ENCODE measurements around the gene IFT172. TPM values are rescaled to one million over a fixed set of nuclear protein-coding genes. Genes with fewer than 3 reads are reported as not detected.

The IFT172 gene
- total RNA-seq, 1 experiment from 2014 or later = 13.7 TPM

- ATAC-seq (peak; percentile 88), DNase-seq (ENCODE audit: low read depth, low spot score) (peak; percentile 64)
- RAD21 ChIA-PET (ENCODE audit: low non-redundant PET in 1 of 2, low total read pairs in 2 of 2, uncharacterized antibody in 2 of 2, unreplicated experiment in 2 of 2) = interaction anchor here in 1 of 2 experiments (0.9 kb wide), 1 partner anchor 199 kb away, joined by 3 read pairs; the partner anchor contains the start of genes CCDC121 and GPN1
- CTCF ChIA-PET = interaction anchor here (1.3 to 2.2 kb wide), 4 partner anchors 11 to 21 kb away, joined by 3 to 6 read pairs (median 4); no protein-coding TSS in a partner anchor
- peaks cover 22 to 36% of the 10 kb centered on the region in 2 experiments for H3K4me1 ChIP-seq (ENCODE audit: control insufficient read depth in 1 of 2, insufficient read depth in 2 of 2, low read length in 2 of 2)
- no peaks in the 10 kb centered on the region for H3K9me3 ChIP-seq (ENCODE audit: control insufficient read depth in 1 of 2, insufficient read depth in 1 of 2, low read depth in 1 of 2, low read length in 2 of 2)
- H3K4me2 ChIP-seq (ENCODE audit: low read length) = peak overlapping the region; percentile 86
- peak overlapping the region; percentile 85 to 92 for H3K4me3 ChIP-seq (replicated peaks in 1 of 2; ENCODE audit: low read depth in 1 of 2, low read length in 2 of 2)
- H3K9me2 ChIP-seq (ENCODE audit: insufficient read depth) = no peaks in the 10 kb centered on the region
- no peaks in the 10 kb centered on the region for H4K20me1 ChIP-seq (ENCODE audit: insufficient read depth)
- H3K79me2 ChIP-seq (ENCODE audit: insufficient read depth, low read length) = peaks cover 38% of the 10 kb centered on the region
- intact Hi-C loops (cut with micrococcal nuclease) = loop anchor here (2.0 to 10.0 kb wide), 2 partner anchors 20 to 156 kb away; partner anchors contain the start of genes PPM1G and ZNF512
- peaks cover 2 to 10% of the 10 kb centered on the region in 2 experiments; a peak in 3 of 4 replicates for H3K36me3 ChIP-seq (ENCODE audit: control insufficient read depth in 1 of 2, insufficient read depth in 2 of 2, low read length in 2 of 2)
- no peak overlapping the region for H2AFZ ChIP-seq (ENCODE audit: low read depth, low read length, poor library complexity, severe bottlenecking)
- BruUV-seq (replicated peaks) = no TSS peak
- no peaks in the 10 kb centered on the region for H3K27me3 ChIP-seq (ENCODE audit: insufficient read depth, low read length)
- TF ChIP-seq CBX3 (IDR thresholded peaks at IDR 0.05; ENCODE audit: low read depth) (no peak; the same call in 1 of the 2 replicates), CEBPB (IDR thresholded peaks at IDR 0.05; ENCODE audit: low read depth) (no peak), YY1 (IDR thresholded peaks at IDR 0.05; ENCODE audit: extremely low read depth, insufficient replicate concordance, low read depth, low read length) (no peak), CTCF (IDR thresholded peaks at IDR 0.05 in 2 of 3, conservative IDR thresholded peaks at IDR 0.05 in 1 of 3; ENCODE audit: borderline replicate concordance in 1 of 3, insufficient read depth in 1 of 3, low read depth in 2 of 3, low read length in 2 of 3) (no peak), ELF1 (IDR thresholded peaks at IDR 0.05; ENCODE audit: borderline replicate concordance, low read depth) (no peak), EZH2 (IDR thresholded peaks at IDR 0.05) (no peak), EGR1 (IDR thresholded peaks at IDR 0.05; ENCODE audit: low read depth) (peak; percentile 50; the same call in 1 of the 2 replicates), REST (IDR thresholded peaks at IDR 0.05; ENCODE audit: low read depth) (no peak), SP1 (IDR thresholded peaks at IDR 0.05; ENCODE audit: low read depth) (peak; percentile 2; the same call in 1 of the 2 replicates), POLR2A (IDR thresholded peaks at IDR 0.05; ENCODE audit: borderline replicate concordance, extremely low read depth, insufficient read depth, insufficient read length) (no peak), JUND (IDR thresholded peaks at IDR 0.05) (no peak), EZH2phosphoT487 (IDR thresholded peaks at IDR 0.05; ENCODE audit: borderline replicate concordance) (no peak), SIN3A (IDR thresholded peaks at IDR 0.05; ENCODE audit: low read depth) (no peak), ZFX (IDR thresholded peaks at IDR 0.05) (peak; percentile 80), MAX (IDR thresholded peaks at IDR 0.05) (peak; percentile 33), FOSL1 (IDR thresholded peaks at IDR 0.05; ENCODE audit: low read depth) (no peak), ZNF274 (IDR thresholded peaks at IDR 0.05; ENCODE audit: low read depth, low read length) (no peak), ZBTB33 (IDR thresholded peaks at IDR 0.05; ENCODE audit: extremely low read depth, insufficient replicate concordance, low read length) (no peak), TCF7L2 (IDR thresholded peaks at IDR 0.05; ENCODE audit: borderline replicate concordance, extremely low read depth, insufficient read depth, insufficient read length) (peak; percentile 97)
- POLR2A ChIA-PET = interaction anchor here (1.3 to 2.7 kb wide), 3 partner anchors 15 to 254 kb away, joined by 3 to 22 read pairs (median 7); partner anchors contain the start of gene PPM1G
- H3K27ac ChIP-seq (ENCODE audit: low read depth, low read length) = peak overlapping the region; percentile 93
- peak overlapping the region; percentile 91 for H3K9ac ChIP-seq (ENCODE audit: low read length)
Measured at GRCh38 chr2:27428978-27429541, 60.5 kb downstream of the IFT172 start.

Measured in HCT116 (cell line).